CD4-positive, alpha-beta T cell treated with Interleukin-17A for 4 hours (primary cell): Measurements from ENCODE around the gene CTF1.
"Not testable (repeated sequence)": the region's sequence is repeated elsewhere in the genome, so short reads cannot be mapped to it uniquely, and the experiment has no call there.

Experiments
- DNase-seq: peaks from one replicate; pipeline ENCODE4 v3.0.0-alpha.2; 2020; ENCODE audit warnings: mixed read lengths

The CTF1 gene

DNA sequence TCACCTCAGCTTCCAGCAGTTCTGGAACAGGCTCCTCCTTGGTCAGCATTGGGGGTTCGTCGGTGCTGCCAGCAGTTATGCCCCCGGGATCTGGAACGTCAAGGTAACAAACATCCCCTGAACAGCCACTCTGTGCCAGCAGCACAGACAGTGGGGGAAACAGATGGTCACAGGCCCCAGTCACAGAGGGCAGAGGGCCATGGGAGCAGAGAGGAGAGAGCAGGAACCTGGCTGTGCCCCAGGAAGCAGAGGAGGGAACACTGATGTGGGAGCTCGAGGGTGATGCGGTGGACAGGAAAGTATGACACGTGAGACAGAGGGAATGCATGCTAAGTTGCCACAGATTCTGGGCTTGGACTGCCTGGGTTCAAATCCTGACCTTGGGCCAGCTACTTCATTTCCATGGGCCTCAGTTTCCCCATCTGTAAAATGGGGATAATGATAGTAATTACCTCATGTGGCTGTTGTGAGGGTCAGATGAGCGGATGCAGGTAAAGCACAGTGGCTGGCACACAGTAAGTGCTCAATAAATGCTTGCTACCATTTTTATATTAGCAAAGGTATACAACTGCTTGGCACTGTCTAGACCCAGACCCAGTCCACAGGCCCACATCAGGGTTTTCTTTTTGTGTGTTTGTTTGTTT lies 7.4 kb upstream of the CTF1 start:
- no peak for DNase-seq

DNA sequence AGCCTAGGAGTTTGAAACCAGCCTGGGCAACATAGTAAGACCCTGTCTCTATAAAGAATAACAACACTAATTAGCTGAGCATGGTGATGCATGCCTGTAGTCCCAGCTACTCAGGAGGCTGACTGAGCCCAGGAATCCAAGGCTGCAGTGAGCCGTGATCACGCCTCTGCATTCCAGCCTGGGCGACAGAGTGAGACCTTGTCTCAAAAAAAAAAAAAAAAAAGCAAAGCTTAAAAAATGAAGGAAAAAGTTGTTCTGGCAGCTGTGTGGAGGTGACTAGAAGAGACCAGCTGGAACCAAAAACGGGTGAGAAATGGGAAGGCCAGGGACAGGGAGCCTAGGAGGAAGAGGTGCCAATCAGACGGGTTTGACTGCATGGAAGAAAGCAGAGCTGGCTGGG lies 6.7 kb upstream of the CTF1 start:
- DNase-seq, result no peak

DNA sequence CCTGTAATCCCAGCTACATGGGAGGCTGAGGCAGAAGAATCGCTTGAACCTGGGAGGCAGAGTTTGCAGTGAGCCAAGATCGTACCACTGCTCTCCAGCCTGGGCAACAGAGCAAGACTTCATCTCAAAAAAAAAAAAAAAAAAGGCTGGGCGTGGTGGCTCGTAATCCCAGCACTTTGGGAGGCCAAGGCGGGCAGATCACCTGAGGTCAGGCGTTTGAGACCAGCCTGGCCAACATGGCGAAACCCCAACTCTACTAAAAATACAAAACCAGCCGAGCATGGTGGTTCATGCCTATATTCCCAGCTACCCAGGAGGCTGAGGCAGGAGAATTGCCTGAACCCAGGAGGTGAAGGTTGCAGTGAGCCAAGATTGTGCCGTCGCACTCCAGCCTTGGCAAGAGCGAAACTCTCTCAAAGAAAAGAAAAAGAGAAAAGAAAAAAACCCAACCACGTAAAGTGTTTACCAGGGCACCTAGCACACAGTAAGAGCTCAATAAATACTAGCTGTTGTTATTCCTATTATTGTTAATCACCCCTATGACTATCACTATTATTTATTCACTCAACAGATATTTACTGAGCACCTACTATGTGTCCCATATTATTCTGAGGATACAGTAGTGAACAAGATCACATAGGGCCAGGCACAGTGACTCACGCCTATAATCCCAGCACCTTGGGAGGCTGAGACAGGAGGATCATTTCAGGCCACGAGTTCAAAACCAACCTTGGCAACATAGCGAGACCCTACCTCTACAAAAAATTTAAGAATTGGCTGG lies 5.2 kb upstream of the CTF1 start:
- not testable (repeated sequence) for DNase-seq

DNA sequence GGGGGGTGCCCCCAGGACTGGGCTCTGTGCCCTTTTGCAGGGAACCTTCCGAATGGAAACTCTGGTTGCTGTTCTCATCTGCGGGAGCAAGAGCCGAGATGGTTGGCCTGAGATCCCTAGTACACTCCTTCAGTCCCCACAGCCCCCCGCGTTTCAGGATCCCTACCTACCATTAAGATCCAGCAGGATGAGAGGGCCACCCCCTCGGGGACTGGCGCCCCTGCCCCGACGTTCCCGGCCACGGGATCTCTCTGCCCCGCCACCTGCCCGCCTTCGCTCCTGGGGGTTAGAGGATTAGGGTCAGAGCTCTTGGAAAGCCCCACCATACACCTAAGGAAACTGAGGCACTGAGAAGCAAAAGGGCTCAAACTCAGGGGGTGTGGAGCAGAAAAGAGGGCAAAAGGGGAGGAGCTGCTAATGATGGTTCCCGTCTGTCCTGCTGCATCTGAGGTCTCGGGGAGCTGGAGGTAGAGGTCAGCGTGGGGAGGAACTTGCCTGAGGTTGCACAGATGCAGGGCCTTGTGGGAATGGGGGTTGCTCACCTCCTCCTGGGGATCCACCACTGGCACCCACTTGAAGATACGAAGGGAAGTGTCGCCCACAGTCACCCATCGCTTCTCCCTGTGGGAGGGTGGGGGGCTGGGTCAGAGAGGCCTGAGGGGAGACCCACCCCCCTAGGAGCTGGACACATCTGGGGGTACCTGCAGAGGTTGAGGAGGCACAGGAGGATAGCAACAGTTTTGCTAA lies 3.6 kb upstream of the CTF1 start:
- no peak for DNase-seq

DNA sequence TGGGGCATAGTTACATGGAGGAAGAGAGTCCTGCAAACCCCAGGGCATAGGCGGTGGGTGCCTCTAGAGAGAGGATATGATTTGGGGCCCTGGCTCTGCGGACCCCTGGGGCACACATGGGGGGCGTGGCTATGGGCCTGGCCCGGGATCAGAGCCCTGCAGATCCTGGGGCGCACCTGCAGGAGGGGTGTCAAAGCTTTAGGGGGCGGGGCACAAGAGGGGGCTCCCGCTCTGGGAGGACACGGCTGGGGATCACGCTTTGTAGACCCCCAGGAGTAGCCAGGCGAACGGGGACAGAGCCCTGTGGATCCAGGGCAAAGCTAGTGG lies 3.0 kb upstream of the CTF1 start:
- DNase-seq, result peak; percentile 27

DNA sequence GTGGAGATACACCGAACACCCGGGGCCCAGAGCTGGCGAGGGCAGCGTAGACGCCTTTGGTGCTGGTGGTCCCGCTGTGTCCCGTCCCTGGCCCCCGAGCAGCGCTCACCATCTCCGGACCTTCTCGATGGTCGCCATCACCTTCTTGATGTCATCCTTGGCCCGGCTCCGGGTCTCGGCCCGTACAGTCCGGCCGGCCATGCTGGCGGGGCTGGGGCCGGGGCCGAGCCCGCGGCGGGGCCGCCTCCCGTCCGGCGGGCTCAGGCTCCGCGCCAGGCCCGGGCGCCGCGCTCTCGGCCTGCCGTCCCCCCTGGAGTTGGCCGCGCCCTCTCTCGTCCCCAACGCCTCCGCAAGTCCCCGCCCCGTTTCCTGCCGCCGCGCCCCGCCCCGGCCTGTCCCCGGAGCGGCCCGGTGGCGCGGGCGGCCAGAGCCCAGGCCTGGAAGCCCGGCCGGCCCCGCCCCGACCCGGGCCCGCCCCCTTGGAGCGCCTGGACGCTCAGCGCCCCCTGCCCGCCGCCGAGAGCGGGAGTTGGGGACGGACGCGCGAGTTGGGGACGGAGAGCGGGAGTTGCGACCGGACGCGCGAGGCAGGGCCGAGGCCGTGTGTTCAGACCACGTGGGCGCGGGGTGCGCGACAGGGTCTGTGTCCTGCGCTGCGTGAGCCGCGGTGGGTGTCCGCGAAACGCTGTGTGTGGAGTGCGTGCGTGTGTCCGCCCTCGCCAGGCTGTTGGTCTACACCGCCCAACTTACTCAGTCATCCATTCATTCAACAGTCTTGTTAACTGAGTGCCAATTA lies 2.5 kb upstream of the CTF1 start, which contains the start of gene BCL7C:
Gene BCL7C, minus strand, starts transcription at position 334 of the 796 bp plus-strand sequence. Its CDS starts 133 bp downstream, at position 201.
- DNase-seq, result peak; percentile 89

DNA sequence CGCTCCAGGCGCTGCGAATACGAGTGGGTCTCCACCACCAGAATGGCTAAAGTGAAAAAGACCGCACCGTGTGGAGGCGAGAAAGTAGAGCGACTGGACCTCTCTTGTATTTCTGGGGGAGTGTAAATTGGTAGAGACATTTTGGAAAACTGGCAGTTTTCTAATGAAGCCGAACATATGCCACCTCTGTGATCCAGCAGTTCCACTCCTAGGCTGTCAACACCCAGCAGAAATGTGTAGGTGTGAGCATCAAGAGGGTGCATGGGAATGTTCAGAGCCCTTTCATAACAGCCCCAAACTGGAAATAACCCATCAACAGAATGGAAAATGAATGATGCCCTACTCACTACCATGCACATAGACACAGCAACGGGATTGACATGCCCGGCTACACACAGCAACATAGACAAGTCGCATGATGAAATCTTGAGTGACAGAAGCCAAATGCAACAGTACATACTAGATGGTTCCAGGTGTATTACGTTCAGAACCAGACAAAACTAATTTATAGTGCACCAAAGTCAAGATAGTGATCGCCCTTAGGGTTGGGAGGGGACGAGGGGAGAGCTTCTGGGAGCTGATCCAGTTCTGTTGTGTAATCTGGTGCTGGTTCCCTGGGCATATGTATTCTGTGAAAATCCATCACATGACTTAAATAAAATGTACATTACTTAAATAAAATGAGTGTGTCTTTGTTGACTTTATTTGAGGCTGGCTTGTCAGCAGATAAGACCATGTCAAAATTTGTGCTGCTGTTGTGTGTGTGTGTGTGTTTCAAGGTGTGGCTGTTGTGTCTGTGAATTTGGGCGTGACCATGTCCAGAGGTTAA lies 1.7 kb upstream of the CTF1 start:
- no peak for DNase-seq

DNA sequence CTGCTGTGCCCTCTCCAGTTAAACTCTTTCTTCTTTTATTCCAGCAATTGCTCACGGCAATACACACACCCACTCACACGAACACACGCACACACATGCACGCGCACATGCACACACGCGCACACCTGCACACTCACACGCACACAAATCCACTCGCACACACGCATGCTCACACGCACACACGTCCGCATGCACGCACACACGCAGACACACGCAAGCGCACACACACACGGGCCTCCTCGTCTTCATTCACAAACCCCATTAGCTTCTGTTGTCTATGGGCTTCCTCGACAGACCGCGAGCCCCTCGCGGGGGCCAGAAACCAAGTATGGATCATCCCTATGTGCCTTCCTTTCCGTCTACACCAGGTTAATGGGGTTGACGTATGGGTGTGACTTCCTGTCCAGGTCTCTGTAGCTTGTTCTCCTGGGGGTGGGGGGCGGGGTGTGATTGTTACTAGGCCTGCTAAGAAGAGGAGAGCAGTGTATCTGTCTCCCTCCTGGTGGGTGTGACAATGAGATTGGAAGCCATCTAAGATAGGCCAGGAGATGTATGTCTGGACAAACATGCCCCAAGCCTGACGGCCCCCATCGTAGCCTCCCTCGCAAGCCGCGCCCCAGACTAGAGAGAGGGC lies 670 bp upstream of the CTF1 start:
- no peak for DNase-seq

DNA sequence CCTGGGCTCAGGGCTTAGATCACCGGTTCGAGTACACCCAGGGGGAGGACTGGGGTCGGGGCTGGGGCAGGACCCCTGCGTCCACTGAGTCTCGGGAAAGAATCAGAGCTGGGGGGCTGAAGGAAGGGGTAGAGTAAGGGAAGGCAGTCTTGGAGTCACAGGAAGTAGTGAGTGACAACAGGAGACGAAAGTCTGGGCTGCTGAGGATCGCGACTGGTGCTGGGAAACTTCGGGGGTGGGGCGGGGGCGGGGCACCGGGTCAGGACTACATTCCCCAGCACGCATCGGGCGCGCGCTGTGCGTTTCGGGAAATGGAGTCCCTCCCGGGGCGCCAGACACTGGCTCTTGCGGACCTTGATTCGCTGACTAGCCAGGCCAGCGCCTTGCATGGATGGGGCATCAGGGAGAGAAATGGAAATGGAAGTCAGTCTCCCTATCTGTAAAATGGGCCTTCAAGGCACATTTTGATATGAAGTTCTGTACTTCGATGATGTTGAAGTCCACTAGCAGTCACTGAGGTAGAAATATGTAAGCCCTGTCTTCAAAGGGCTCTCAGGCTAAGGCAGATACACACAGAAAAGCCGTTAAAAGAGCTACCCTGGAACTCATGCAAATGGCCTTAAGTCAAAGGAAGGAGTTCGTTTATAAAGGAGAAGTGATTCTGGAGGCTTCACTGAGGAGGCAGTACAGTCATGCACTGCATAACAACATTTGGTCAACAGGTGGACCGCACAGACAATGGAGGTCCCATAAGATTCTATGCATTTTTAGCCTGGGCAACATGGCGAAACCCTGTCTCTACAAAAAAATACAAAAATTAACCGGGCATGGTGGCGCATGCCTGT lies 697 bp downstream of the CTF1 start:
- DNase-seq, result peak; percentile 91

DNA sequence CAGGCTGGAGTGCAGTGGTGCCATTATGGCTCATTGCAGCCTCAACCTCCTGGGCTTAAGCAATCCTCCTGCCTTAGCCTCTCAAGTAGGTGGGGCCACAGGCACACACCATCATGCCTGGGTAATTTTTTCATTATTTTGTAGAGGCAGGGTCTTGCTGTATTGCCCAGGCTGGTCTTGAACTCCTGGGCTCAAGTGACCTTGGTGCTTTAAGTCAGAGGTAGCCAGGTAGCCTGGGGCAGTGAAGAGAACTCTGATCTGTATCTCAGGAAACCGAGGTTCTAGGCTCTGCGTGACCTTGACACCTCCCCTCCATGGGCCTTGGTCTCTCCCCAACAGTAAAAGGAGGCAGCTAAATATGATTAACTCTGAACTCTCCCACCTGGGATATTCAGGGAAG lies 3.4 kb downstream of the CTF1 start:
- no peak for DNase-seq

DNA sequence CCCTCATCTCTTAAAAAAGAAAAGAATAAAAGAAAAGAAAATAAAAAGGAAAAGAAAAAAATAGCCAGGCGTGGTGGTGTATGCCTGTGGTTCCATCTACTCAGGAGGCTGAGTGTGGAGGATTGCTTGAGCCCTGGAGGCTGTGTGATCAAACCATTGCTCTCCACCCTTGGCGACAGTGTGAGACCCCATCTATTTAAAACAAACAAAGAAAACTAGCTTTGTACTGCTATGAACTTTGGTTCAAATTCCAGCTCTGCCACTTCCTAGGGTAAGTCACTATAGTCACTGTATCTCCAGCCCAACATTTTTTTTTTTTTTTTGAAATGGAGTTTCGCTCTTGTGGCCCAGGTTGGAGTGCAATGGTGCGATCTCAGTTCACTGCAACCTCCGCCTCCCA lies 4.2 kb downstream of the CTF1 start:
- DNase-seq, result no peak

DNA sequence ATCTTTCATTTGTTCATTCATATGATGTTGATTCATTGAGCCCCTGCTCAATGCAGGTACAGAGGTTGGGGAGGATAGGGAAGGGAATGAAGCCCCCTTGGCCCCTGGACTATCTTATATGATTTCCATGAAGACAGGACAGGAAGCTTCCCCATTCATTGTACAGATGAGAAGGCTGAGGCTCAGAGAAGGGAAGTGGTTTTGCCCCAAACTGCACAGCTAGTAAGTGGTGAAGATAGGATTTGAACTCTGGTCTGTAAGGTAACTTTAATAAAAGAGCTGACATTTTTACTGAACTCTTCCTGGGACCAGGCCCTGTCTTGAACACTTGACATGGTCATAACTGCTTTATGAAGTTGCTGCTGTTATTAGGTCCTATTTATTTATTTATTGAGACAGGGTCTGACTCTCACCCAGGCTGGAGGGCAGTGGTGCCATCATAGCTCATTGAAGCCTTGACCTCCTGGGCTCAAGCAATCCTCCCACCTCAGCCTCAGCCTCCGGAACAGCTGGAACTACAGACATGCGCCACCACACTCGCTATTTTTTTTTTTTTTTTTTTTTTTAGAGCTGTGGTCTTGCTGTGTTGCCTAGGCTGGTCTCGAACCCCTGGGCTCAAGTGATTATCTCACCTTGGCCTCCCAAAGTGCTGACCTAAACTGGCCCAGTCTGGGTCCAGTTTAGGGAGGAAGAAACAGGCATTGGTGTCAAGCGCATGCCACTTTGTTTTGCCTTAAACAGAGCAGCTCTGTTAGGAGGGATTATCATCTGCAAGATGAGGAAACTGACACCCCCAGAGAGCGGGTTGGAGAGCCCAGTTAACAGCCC lies 5.0 kb downstream of the CTF1 start:
- no peak for DNase-seq

DNA sequence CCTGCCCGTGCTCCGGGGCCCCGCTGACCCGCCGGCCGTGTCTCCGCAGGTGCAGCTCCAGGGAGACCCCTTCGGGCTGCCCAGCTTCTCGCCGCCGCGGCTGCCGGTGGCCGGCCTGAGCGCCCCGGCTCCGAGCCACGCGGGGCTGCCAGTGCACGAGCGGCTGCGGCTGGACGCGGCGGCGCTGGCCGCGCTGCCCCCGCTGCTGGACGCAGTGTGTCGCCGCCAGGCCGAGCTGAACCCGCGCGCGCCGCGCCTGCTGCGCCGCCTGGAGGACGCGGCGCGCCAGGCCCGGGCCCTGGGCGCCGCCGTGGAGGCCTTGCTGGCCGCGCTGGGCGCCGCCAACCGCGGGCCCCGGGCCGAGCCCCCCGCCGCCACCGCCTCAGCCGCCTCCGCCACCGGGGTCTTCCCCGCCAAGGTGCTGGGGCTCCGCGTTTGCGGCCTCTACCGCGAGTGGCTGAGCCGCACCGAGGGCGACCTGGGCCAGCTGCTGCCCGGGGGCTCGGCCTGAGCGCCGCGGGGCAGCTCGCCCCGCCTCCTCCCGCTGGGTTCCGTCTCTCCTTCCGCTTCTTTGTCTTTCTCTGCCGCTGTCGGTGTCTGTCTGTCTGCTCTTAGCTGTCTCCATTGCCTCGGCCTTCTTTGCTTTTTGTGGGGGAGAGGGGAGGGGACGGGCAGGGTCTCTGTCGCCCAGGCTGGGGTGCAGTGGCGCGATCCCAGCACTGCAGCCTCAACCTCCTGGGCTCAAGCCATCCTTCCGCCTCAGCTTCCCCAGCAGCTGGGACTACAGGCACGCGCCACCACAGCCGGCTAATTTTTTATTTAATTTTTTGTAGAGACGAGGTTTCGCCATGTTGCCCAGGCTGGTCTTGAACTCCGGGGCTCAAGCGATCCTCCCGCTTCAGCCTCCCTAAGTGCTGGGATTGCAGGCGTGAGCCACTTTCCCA lies 5.9 kb downstream of the CTF1 start:
- peak; percentile 72 for DNase-seq

DNA sequence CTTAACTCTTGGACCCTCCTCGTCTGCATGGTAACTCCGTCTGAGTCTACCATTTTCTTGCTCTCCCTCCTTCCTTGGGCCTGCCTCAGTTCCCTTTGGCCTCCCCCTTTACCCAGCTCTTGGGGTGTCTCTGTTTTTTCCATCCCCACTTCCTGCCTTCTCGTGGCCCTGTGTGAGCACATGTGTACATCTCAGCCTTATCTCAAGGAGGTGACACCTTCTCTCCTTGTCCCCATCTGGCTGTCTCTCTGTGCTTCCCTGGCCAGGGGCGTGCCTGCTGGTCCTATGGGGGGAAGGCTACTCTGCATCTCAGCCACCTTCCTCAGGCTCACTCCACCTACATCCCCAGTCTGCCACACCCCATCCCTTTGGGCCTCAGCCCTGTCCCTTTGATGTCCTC lies 6.6 kb downstream of the CTF1 start:
- peak; percentile 40 for DNase-seq

DNA sequence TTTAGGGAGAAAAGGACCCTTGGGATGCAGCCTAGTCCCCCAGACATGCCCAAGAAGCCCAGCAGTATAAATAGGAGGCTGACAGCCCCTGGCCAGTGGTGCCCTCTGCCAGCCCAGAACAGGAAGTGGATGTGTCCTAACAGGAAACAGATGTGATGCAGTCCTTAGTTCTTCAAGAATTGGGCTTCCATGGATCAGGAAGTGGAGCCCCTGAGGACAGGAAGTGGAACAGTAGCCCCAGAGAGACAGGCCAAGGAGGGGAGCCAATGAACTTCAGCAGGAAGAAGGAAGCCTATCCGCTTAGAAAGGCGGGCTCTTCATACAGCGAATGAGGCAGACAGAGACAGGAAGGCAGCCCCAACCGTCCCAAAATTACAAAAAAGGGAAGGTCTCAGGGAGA lies 7.2 kb downstream of the CTF1 start:
- peak; percentile 33 for DNase-seq

DNA sequence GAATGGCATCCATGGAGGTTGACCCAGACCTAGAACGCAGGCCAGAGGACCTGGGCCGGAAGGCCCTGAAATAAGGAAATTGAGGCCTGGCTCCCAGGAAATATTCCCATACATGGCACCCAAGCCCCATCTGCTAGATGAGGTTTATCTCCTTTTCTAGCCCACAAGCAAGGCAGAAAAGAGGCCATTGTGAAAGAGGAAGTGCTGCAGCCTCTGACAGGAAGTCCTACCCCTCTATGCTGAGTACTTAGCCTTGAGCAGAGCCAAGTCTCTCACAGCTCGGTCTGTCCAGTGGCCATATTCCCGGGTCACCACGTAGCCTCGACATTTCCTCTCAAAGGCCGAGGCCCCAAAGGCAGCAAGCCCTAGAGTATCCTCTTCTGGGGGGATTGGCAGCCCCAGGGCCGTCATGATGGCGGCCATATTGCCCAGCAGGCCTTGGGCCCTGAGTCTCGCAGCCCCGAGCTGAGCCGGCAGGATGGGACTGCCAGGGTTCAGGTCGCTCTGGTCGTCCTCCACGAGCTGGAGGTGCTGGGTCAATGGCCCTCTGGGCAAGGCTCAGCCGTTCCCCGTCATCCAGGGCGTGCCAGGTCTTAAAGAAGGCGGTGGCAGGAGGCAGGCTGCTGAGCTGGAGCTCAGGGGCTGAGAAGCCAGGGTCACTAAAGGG lies 7.8 kb downstream of the CTF1 start:
- no peak for DNase-seq

DNA sequence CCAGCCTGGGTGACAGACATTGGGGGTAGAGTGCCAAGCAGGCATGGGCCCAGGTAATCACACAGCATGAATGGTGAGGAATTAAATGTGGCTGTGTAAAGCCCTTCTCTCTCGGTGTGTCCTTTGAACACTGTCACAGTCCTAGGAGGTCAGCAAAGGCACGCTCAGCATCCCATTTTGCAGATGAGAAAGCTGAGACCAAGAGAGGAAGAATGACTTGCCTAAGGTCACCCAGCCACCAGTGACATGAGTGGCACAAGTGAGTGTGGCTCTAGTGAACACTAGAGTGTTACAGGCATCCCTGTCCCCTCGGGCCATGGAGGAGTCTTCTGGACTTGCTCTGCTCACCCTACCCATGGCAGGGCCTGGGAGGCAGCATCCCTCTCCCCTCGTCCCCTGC lies 10.7 kb downstream of the CTF1 start:
- no peak for DNase-seq

DNA sequence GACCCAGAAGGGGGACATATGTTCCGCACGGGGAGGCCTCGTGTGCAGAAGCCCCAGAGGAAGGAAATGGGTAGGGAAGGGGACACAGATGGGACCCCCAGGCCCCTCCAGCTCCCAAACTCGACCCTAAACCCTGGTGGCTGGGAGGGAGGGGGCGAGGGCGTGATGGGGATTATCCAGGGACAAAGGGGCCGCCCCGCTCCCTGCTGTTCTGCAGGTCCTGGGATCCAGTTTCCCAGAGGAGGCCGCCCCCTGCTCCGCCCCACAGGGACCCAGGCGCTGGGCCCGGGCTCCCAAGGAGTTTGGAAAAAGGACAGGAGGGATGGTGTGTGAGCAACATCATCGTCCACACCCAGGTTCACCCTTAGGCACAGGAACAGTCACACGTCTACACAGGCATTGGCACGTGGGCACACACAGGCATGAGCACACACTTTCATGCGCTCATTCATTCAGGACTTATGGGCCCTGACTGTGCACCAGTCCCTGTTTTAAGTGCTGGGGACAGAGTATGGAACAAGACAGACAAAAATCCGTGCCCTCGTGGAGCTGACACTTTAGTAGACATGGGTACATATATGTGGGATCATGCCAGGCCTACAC lies 14.1 kb downstream of the CTF1 start:
- DNase-seq, result no peak
